ENCODE measurements around the gene RNF220.

GRCh38 chr1:44496541-44497171 is 91.6 kb downstream of the RNF220 start:
- TF ChIP-seq GATA3 (IDR thresholded peaks at IDR 0.05; ENCODE audit: low read depth, low read length) (no peak), GATA2 (IDR thresholded peaks at IDR 0.05; ENCODE audit: low read depth, low read length) (no peak)

Measured in SH-SY5Y (cell line).